Activated CD8-positive, alpha-beta T cell treated with anti-CD3 and anti-CD28 coated beads, Interleukin-2, amount 10 ng/mL, durations not matched to agents 7 days and 5 days (primary cell): Measurements from ENCODE around the gene PNPT1. TPM values are rescaled to one million over a fixed set of nuclear protein-coding genes. Genes with fewer than 3 reads are reported as not detected.

ENCODE experiments used
- ATAC-seq: fragments of 150-1000 bp; cut with Tn5 transposase; one replicate; pipeline ENCODE4 v1.10.0; 2021; ENCODE audit warnings: moderate library complexity
- CTCF ChIA-PET: fragments of 350-600 bp; sonication (Branson Sonifier 250); formaldehyde crosslinking; loops from one replicate; lab custom pipeline; 2021; ENCODE audit warnings: antibody characterized with exemption; lab: Charles Lee
- POLR2A ChIA-PET: fragments of 350-600 bp; sonication (Branson Sonifier 250); formaldehyde crosslinking; loops from one replicate; lab custom pipeline; 2021; ENCODE audit warnings: antibody characterized with exemption; lab: Charles Lee
- DNase-seq: peaks from one replicate; pipeline ENCODE4 v3.0.0-alpha.2; 2020
- H3K27ac Mint-ChIP-seq: one replicate; pipeline ENCODE4 v1.8.0; 2021; ENCODE audit warnings: mild to moderate bottlenecking, mixed read lengths
- H3K27me3 Mint-ChIP-seq: one replicate; pipeline ENCODE4 v1.8.0; 2021; ENCODE audit warnings: low read depth, mixed read lengths
- H3K36me3 Mint-ChIP-seq: one replicate; pipeline ENCODE4 v1.8.0; 2021; ENCODE audit warnings: low read depth, mixed read lengths
- H3K4me1 Mint-ChIP-seq: one replicate; pipeline ENCODE4 v1.8.0; 2021; ENCODE audit warnings: low read depth, mixed read lengths
- H3K4me3 Mint-ChIP-seq: one replicate; pipeline ENCODE4 v1.8.0; 2021; ENCODE audit warnings: mild to moderate bottlenecking, mixed read lengths
- H3K9me3 Mint-ChIP-seq: one replicate; pipeline ENCODE4 v1.8.0; 2022; ENCODE audit warnings: mixed read lengths; ENCODE audit not compliant: insufficient read depth
- total RNA-seq, 2 experiments: library from RNA; stranded (reverse); gene quantifications; one replicate each; pipeline ENCODE4 v1.2.3, GENCODE V29; 2021

PNPT1 gene
- total RNA-seq, 2 experiments from 2014 or later: 37.6 to 38.4 TPM

GRCh38 chr2:55592130-55592529 is 101.5 kb downstream of the PNPT1 start:
- Mint-ChIP-seq H3K27ac (no peak overlapping the region), H3K4me1 (peaks cover 14% of the 10 kb centered on the region), H3K27me3 (no peaks in the 10 kb centered on the region), H3K36me3 (peaks cover 26% of the 10 kb centered on the region), H3K9me3 (no peaks in the 10 kb centered on the region), H3K4me3 (no peak overlapping the region)
- no peak for DNase-seq
- CTCF ChIA-PET: interaction anchor here (1.0 kb wide), 1 partner anchor 9 kb away, joined by 4 read pairs; no protein-coding TSS in a partner anchor
- POLR2A ChIA-PET: no interaction called here
- no peak for ATAC-seq

DNA sequence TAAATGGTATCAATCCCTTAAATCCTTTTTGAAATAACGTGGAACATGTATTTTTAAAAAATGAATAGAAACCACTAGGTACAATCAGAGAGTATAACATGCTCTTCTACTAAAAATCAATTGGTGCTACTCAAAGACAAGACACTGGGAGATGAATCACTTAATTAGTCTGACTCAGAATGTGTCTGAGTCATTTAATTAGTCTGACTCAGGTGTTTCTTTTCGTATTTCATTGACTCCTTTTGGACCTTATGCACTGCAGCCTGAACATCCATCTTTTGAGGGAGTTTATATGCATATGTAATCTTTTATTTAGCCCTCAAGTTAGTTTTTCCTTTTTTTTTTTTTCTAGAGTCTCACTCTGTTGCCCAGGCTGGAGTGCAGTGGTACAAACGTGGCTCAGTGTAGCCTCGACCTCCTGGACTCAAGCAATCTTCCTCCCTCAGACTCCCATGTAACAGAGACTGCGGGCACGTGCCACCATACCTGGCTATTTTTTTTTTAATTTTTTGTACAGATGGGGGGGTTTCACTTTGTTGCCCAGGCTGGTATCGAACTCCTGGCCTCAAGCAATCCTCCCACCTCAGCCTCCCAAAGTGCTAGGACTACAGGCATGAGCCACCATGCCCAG is 102.7 kb downstream of the PNPT1 start:
- Mint-ChIP-seq H3K27ac (peak overlapping the region; percentile 30), H3K4me3 (no peak overlapping the region), H3K27me3 (no peaks in the 10 kb centered on the region), H3K9me3 (no peaks in the 10 kb centered on the region), H3K4me1 (peaks cover 17% of the 10 kb centered on the region), H3K36me3 (peaks cover 23% of the 10 kb centered on the region)
- CTCF ChIA-PET: no interaction called here
- ATAC-seq: peak; percentile 69
- DNase-seq: no peak
- POLR2A ChIA-PET: no interaction called here

- Mint-ChIP-seq H3K27ac (peak overlapping the region; percentile 56), H3K4me1 (peaks cover 15% of the 10 kb centered on the region), H3K36me3 (peaks cover 33% of the 10 kb centered on the region), H3K4me3 (no peak overlapping the region), H3K9me3 (no peaks in the 10 kb centered on the region), H3K27me3 (no peaks in the 10 kb centered on the region)
- no peak for ATAC-seq
- CTCF ChIA-PET: no interaction called here
- POLR2A ChIA-PET: interaction anchor here (0.7 kb wide), 1 partner anchor 12 kb away, joined by 3 read pairs; no protein-coding TSS in a partner anchor
- no peak for DNase-seq
These were observed 108.1 kb downstream of the PNPT1 start for GRCh38 chr2:55585451-55586080.

Other genes with a start within 250 kb of the PNPT1 start
- 10 to 100 TPM; 15.3 to 17.6 TPM for gene CFAP36, start 174.1 kb downstream of the PNPT1 start, total RNA-seq
- gene PPP4R3B, start 76.2 kb downstream of the PNPT1 start, total RNA-seq: 10 to 100 TPM; 67.6 to 68.2 TPM
- gene EFEMP1, start 229.9 kb upstream of the PNPT1 start, total RNA-seq: not detected